ENCODE data around the gene PITX3.
A peak's percentile ranks its signal among the peaks of the same experiment; 100 is the strongest.
"Not testable (repeated sequence)": the region's sequence is repeated elsewhere in the genome, so short reads cannot be mapped to it uniquely, and the experiment has no call there.

The PITX3 gene

DNA sequence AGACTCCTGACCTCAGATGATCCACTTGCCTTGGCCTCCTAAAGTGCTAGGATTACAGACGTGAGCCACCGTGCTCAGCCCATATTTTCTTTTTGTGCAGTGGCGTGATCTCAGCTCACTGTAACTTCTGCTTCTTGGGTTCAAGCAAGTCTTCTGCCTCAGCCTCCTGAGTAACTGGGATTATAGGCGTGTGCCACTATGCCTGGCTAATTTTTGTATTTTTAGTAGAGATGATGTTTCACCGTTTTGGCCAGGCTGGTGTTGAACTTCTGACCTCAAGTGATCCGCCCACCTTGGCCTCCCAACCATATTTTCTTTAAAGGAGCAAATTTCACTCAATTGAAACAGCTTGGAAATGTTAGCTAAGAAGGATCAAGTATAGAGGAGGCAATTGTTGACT is 20.5 kb upstream of the PITX3 start:
- H3K4me3 ChIP-seq (ENCODE audit: low read depth, low read length): no peak overlapping the region
- TF ChIP-seq, protein P1, sequence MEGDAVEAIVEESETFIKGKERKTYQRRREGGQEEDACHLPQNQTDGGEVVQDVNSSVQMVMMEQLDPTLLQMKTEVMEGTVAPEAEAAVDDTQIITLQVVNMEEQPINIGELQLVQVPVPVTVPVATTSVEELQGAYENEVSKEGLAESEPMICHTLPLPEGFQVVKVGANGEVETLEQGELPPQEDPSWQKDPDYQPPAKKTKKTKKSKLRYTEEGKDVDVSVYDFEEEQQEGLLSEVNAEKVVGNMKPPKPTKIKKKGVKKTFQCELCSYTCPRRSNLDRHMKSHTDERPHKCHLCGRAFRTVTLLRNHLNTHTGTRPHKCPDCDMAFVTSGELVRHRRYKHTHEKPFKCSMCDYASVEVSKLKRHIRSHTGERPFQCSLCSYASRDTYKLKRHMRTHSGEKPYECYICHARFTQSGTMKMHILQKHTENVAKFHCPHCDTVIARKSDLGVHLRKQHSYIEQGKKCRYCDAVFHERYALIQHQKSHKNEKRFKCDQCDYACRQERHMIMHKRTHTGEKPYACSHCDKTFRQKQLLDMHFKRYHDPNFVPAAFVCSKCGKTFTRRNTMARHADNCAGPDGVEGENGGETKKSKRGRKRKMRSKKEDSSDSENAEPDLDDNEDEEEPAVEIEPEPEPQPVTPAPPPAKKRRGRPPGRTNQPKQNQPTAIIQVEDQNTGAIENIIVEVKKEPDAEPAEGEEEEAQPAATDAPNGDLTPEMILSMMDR (IDR thresholded peaks at IDR 0.05; ENCODE audit: low read depth, low read length): no peak

DNA sequence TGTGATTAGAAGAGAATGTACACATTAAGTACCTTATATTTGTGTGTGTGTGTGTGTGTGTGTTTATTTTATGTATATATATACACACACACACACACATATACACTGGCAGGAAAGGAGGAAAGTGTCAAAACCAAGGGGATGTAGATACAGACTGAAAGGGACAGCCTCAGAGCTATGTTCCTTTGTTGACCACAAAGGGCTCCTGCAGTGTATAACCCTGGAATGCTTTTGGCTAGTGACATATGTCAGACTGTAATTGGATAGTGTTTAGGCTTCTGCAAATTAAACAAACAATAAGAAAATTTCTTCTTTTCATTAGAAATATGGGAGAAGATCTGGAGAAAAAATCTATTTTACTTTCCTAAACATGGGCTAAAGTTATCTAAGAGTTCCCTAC is 19.9 kb upstream of the PITX3 start:
- H3K4me3 ChIP-seq (ENCODE audit: low read depth, low read length): no peak overlapping the region
- TF ChIP-seq, protein P1 (IDR thresholded peaks at IDR 0.05; ENCODE audit: low read depth, low read length): no peak

DNA sequence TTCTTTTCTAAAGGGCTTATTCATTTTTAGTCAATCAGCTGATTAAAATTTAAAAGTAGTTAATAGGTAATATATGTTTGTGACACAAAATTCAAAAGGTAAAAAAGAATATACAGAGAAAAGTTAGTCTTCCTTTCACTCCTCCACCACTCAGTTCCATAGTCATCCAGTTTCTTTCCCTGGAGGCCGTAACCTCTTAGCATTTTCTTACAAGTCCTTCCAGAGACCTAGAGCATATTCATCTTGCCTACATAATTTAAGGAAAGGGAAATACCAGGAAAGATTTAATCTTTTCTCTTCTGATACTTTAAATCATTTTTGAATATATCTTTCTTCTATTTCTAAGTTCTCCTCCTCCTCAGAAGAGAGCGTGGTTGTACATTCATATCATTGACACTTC is 14.1 kb upstream of the PITX3 start:
- H3K4me3 ChIP-seq (ENCODE audit: low read depth, low read length): no peak overlapping the region
- TF ChIP-seq, protein P1 (IDR thresholded peaks at IDR 0.05; ENCODE audit: low read depth, low read length): no peak

DNA sequence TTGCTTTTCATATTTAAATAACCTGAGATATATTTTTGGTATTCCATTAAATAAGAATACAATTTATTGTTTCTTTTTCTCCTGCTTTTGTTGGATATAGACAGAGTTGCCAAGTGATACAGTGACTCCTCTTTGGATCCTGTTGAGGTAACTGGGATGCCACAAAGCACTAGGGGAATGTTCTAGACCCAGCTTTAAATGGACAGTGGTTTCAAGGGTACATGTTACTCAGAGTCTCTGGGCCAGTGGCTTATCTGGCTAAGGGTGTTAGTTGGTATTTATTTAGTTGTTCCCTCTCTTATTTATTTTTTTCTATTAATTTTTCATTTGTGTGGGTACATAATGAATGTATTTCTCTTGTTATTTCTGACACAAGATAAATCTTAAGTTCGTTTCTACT is 13.1 kb upstream of the PITX3 start:
- H3K4me3 ChIP-seq (ENCODE audit: low read depth, low read length): no peak overlapping the region
- TF ChIP-seq, protein P1 (IDR thresholded peaks at IDR 0.05; ENCODE audit: low read depth, low read length): no peak

DNA sequence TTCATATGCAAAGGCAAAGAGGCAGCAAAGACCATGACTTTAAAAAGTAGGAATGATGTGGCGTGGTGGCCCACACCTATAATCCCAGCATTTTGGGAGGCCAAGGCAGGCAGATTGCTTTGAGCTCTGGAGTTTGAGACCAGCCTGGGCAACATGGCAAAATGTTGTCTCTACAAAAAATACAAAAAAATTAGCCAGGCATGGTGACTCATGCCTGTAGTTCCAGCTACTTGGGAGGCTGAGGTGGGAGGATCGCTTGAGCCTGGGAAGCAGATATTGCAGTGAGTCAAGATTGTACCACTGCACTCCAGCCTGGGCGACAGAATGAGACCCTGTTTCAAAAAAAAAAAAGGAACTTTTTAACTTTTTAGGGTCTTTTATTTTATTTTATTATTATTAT is 11.2 kb upstream of the PITX3 start:
- H3K4me3 ChIP-seq (ENCODE audit: low read depth, low read length): not testable (repeated sequence)

DNA sequence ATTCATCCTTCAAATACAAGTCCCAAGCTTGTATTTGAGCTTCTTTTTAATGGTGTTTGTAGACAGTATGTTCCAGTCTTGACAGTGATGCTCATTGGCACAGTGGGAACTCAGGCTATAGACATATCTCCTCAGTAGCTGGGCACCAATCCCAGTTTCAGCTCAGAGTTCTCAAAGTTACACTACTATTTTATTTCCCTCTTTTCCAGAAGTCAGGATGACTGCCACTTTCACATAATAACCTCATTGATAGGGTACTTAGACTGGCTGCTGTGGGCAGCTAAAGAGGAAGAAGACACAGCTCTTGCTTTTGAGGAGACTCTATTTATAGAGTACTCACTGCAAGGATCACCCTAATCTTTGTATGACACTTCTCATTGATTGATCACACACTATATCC is 6.4 kb upstream of the PITX3 start:
- TF ChIP-seq, protein P1 (IDR thresholded peaks at IDR 0.05; ENCODE audit: low read depth, low read length): no peak
- H3K4me3 ChIP-seq (ENCODE audit: low read depth, low read length): 0 out of 2 replicates have a peak overlapping the region, but pooled peaks have one; percentile 84

DNA sequence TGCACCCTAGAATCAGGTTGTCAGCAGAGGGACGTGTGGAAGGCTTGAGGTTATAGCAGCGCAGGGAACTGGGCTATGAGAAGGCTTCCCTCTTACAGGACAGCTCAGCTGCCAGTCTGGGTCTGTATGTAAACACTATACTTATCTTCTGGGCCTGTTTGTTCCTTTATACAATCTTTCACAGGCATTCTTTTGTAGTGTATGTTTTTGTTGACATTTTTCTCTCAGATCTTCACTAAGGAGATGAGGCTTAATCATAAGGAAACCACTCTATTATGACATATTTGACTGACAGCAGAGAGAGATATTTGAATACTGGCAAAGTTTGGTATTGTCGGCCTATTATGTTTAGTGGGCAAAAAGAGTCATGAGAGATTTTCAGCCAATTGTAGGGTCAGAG is 4.9 kb upstream of the PITX3 start:
- TF ChIP-seq, protein P1 (IDR thresholded peaks at IDR 0.05; ENCODE audit: low read depth, low read length): no peak
- peak overlapping the region; percentile 84 for H3K4me3 ChIP-seq (ENCODE audit: low read depth, low read length)

DNA sequence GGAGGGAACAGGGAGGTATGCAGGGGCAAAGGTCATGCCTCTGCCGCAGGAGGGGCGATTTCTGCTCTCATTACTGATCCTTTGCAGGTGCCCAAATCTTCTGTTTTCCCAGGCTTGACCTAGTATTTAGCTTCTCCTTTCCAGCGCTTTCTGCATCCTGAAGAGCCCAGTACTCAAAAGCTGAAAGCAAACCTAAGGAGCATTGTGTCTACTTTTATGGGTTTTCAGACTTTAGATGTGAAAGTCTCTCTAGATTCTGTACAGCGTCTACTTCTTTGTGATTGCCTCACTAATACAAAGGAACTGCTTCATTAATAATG is 4.6 kb upstream of the PITX3 start:
- TF ChIP-seq, protein P1 (IDR thresholded peaks at IDR 0.05; ENCODE audit: low read depth, low read length): no peak
- peak overlapping the region; percentile 84 for H3K4me3 ChIP-seq (ENCODE audit: low read depth, low read length)
